MV-4-11 (cell line): ENCODE results near the gene MAP2K5.

Experiments
- DNase-seq: peaks from one replicate; lab custom pipeline; 2025; lab: John Stamatoyannopoulos, UW

Gene MAP2K5

GRCh38 chr15:67758619-67759300, 216.3 kb downstream of the MAP2K5 start:
- no peak for DNase-seq

GRCh38 chr15:67760901-67761300, 218.4 kb downstream of the MAP2K5 start:
- peak; percentile 6 for DNase-seq

GRCh38 chr15:67761343-67761742, 218.8 kb downstream of the MAP2K5 start:
- DNase-seq, result no peak

DNA sequence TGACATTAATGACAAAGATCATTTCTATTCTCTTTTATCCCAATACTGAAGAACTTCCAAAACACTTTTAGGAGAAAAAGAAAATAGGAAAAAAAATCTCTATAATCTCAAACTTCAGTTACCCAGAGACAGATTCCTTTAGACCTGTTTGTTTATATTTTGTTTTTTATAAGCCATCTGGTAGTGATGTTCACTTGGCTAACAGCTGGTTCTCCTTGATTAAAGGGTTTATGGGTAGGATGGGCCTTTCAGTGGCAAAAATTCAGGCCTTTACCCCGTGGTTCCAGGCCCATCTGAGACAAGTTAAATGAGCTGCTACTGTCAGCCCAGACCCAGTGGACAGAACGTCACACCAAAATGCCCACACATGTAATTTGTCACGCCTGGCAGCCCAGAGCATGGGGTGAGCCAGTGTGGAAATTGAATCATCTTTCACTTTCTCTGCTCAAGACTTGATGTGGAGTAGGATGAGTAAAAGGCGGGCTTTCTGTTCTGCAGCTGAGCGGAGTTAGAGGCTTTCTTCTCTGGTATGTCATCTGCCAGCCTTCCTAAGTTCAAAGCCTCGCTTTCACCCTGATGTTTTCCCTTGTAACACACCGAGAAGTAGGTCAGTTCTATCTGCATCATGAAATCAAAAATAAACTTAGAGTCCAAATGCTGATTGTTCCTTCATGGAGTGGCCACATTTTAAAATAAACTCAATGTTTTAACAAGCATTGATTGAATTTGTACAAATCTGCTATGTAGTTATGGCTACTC, 220.3 kb downstream of the MAP2K5 start:
- no peak for DNase-seq

GRCh38 chr15:67765701-67766100, 223.2 kb downstream of the MAP2K5 start:
- no peak for DNase-seq

GRCh38 chr15:67766968-67767367, 224.5 kb downstream of the MAP2K5 start:
- peak; percentile 63 for DNase-seq

DNA sequence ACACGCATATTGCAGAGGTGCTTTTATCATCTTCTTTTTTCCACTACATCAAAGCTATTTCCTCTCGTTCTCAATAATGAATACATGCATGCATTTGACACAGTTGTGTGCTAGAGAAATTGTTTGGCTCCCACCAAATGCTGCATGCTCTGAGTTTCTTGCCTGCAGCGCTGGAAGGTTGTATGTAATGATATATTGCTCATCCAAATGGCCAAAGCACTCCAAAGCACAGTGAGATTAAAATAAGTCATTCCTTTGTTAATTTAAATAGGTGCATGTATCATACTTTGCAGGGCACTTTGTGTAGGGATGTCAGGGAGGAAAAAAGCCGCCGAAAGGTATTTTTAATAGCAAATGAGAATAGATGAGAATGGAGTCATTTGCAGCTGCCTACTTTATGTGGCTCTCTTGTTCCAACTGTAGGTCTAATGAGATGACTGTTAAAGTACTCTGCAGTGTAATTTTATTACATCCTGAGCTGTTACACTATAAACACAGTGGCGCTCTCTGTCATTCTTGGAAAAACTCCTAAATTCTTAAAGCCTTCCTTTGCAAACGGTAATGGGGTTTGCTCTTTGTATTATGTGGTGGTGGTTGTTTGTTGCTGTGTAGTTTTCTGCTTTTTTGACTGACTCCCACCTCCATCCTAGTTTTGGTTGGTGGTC, 225.9 kb downstream of the MAP2K5 start:
- DNase-seq, result no peak

DNA sequence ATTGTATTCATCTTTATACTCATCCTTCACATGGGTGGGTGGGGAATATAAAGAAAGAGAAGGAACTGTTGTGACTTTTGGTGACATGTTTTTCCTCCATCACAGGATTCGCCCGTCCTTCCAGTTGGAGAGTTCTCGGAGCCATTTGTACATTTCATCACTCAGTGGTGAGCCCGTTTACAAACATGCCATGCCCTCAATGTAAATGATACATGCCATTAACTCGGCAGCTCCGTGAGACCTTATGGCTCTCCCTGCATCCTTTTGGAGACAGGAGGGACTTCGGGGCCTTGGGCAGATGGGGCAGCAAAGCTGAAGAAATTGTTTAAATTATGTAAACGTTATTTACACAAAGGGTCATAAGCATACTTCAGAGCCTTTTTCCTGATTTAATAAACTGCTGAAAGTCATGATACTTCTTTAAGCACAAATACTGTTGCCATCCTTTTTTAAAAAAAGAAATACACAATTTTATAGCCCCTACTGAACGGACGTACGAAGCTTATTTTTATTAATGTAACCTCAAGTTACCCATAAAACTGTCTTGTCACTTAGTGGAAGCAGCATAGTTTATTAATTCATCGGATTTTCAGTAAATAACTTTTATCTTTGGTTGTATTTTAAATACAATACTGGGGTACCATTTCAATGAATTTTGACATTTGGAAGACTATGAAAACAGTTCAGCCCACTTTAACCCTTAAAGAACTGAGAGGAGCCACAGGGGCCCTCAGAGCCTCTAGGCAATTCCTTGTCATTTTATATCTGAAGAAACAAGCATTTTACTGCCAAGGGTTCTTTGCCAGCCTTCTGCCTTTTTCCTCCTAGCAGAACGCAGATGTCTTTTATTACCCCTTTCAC, 227.2 kb downstream of the MAP2K5 start:
- DNase-seq, result no peak

GRCh38 chr15:67770358-67770628, 227.8 kb downstream of the MAP2K5 start:
- no peak for DNase-seq

GRCh38 chr15:67771189-67771800, 228.8 kb downstream of the MAP2K5 start:
- no peak for DNase-seq

GRCh38 chr15:67774626-67775025, 232.1 kb downstream of the MAP2K5 start:
- DNase-seq, result no peak

DNA sequence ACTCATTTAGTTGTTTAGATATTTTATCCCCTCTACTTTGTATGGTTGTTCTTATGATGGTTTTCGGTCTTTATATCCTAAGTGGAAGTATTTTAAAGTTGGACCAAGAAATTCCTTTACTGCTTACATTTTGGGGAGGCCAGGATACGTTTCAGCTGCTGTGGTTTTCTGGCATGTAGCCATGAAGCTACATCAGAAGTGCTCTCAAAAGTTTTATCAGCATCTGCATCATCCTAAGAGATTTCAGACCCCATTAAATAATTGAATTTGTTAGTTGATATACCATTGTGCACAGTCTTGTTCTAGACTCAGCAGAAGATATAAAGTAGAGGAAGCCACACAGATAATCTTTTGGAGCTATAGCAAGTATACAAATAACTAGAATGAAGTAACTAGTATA, 232.7 kb downstream of the MAP2K5 start:
- no peak for DNase-seq

DNA sequence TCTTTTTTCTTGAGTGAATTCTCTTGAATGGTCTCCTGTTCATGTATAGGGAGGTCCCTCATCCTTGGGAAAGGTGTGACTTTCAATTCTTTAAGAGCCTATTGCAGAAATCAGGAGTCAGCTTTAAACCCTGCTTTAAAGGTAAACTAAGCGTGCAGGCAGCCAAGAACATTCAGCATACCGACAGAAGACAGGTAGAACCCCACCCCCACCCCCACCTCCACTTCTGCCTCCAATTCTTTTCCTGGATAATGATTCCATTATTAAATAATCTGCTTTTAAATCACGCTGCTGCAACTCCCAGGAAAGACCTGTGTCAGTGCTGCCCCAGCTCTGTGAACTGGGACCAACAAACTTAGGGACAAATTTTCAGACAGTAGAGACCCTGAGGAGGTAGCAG, 233.5 kb downstream of the MAP2K5 start:
- no peak for DNase-seq

DNA sequence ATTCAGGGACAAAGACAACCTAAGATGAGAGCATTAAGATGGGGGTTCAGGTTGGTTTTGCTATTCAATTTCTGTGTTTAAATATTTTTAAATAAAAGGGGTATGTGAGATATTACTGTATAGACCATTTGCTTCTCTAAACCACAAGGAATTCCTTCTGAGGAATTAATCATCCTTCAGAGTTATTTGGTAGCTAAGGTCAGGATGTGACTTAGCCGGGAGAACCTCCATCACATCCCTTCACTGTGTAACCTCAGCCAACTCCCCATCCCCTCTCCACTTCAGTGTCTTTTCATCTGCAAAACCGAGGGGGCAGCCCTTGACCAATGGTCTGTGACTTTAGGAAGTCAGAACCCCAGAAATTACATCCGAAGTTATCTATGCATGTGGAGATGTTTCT, 234.1 kb downstream of the MAP2K5 start:
- no peak for DNase-seq

DNA sequence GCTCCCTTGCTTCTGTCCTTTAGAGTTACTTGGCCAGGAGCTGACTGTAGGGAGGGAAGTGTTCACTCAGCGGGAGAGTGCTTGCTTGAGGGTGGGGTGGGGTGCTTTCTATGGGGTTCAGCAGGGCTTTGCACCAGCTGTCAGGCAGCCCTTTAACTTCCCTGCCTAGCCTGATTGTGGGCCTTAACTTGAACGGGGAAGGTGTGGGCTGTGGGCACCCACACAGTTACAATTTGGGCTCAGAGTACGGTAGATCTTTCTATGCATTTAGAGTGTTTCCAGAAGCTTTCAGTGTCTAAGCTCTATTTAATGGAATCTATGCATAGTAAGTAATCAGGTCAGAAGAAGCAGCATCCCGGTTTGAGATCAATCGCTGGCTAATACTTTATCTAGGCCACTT, 234.6 kb downstream of the MAP2K5 start:
- DNase-seq, result no peak

DNA sequence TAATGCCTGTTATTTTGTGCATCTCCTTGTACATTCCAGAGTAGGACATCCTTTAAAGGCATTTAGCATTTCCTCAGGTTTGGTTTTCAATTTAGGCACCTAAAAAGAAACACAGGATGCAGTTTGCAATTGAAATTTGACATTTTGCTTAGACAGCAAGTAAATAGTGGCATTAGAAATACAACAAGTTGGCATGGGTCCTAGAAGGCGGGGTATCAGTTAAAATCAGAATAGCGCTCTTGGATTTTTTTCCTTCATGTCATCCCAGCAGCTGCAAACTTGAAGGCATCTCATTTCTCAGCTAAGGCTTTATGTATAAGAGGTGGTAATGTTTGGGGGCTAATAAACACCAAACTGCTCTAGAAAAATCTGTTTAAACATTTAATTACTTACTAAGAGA, 235.3 kb downstream of the MAP2K5 start:
- no peak for DNase-seq

- DNase-seq, result no peak
Observed at GRCh38 chr15:67778968-67779548, 236.6 kb downstream of the MAP2K5 start.

- no peak for DNase-seq
Observed at GRCh38 chr15:67779549-67780111, 237.1 kb downstream of the MAP2K5 start.

DNA sequence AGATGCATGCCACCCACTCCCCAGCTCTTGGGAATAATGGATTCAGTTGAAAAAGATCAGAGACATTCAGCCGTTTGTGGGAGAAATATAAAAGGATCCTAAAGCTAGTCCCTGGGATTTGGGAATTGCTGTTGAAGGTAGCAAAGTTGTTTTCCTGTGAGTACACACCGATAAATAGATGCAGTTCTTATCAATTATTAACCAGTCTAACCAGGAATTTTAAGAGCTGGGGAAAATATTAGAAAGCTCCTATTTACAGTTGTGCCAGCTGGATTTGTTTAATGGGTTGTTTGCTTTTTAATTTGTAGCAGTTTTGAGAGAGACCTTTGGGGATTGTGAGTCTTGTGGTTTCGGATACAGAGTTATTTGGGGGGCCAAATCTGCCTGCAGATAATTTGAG, 238.6 kb downstream of the MAP2K5 start:
- DNase-seq, result no peak

DNA sequence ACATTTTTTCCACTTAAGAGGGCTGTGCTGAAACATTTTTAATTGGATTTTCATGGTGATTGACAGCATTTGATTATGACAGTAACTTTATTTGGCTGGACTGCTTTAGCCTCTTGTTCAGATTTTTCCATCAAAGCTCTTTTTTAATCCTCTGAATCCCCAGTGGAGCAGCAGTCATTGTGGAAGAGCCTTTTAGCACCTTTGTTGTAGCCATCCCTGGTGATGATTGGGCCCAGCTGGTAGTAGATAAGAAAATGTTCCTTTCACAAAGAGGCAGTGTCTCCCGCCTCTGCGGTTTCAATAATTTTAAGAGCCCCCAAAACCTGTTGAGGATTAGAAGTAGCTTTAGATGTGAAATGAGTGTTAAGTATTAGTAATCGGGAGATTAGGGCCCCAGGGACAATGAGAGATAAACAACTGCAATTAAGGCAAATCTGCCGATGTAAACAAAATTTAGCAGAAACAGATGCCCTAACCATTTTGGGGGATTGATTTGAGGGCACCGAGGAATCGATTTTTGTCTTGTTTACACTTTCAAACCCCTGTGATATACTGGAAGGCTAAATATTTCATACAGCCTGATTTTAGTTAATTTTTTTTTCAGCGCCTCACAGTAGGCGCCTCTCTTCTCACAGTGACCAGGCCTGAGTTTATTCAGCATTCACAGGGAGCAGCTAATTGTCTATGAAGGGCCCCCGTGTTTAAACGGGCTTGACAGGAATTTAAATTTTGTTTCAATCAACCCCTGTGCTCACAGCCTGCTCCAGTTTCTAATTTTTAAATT, 239.6 kb downstream of the MAP2K5 start:
- DNase-seq, result no peak

DNA sequence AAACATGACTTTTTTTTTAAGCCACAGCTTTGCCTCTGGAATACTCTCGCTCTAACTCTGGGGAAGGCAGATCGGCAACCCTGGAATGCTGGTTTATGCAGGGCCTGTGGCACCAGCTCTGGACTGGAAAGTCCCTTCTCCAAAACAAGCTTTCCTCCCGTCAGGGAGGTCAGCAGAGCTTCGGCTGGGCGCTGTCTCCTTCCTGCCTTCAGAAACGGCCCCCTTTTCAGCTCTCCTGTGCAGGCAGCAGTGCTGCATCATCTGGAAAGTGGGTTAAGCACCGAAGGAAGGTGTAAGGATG, 240.1 kb downstream of the MAP2K5 start:
- DNase-seq, result no peak
